GM21786 (cell line): ENCODE results near the gene YAP1.
"Not testable (repeated sequence)": the region's sequence is repeated elsewhere in the genome, so short reads cannot be mapped to it uniquely, and the experiment has no call there.

Source experiments
- ATAC-seq: cut with Tn5 transposase; IDR thresholded peaks from one replicate; pipeline ENCODE4 v1.9.1; 2021; ENCODE audit not compliant: unreplicated experiment

YAP1 gene

GRCh38 chr11:102196351-102196750 is 86.1 kb downstream of the YAP1 start:
- no peak for ATAC-seq

- ATAC-seq, result no peak
These were observed 86.6 kb downstream of the YAP1 start for GRCh38 chr11:102196816-102197215.

- ATAC-seq, result no peak
These were observed 87.5 kb downstream of the YAP1 start for GRCh38 chr11:102197670-102198139.

GRCh38 chr11:102199673-102200072 is 89.4 kb downstream of the YAP1 start:
- ATAC-seq, result no peak

GRCh38 chr11:102200325-102200724 is 90.1 kb downstream of the YAP1 start:
- ATAC-seq, result not testable (repeated sequence)

GRCh38 chr11:102201776-102202175 is 91.5 kb downstream of the YAP1 start:
- no peak for ATAC-seq

GRCh38 chr11:102202972-102203371 is 92.7 kb downstream of the YAP1 start:
- ATAC-seq, result no peak

GRCh38 chr11:102204174-102204573 is 93.9 kb downstream of the YAP1 start:
- ATAC-seq, result no peak

- ATAC-seq, result no peak
These were observed 95.6 kb downstream of the YAP1 start for GRCh38 chr11:102205805-102206204.

GRCh38 chr11:102208835-102209234 is 98.6 kb downstream of the YAP1 start:
- ATAC-seq, result no peak

- no peak for ATAC-seq
These were observed 104.4 kb downstream of the YAP1 start for GRCh38 chr11:102214623-102215022.

- ATAC-seq, result no peak
These were observed 106.3 kb downstream of the YAP1 start for GRCh38 chr11:102216433-102217075.

- ATAC-seq, result no peak
These were observed 110.7 kb downstream of the YAP1 start for GRCh38 chr11:102220728-102221467.

GRCh38 chr11:102223859-102224258 is 113.6 kb downstream of the YAP1 start:
- no peak for ATAC-seq

- ATAC-seq, result no peak
These were observed 115.7 kb downstream of the YAP1 start for GRCh38 chr11:102225689-102226568.

GRCh38 chr11:102226702-102227490 is 116.6 kb downstream of the YAP1 start:
- no peak for ATAC-seq

- ATAC-seq, result no peak
These were observed 119.4 kb downstream of the YAP1 start for GRCh38 chr11:102229510-102230123.

- no peak for ATAC-seq
These were observed 119.9 kb downstream of the YAP1 start for GRCh38 chr11:102230186-102230585.

GRCh38 chr11:102230911-102231310 is 120.7 kb downstream of the YAP1 start:
- ATAC-seq, result no peak

GRCh38 chr11:102234779-102235439 is 124.7 kb downstream of the YAP1 start:
- ATAC-seq, result no peak
